ENCODE results near the gene ADAM8. TPM values are rescaled to one million over a fixed set of nuclear protein-coding genes. Genes with fewer than 3 reads are reported as not detected.

ADAM8 gene
- polyA plus RNA-seq, 1 experiment: 0.77 TPM

- no peak overlapping the region for H3K4me3 ChIP-seq (ENCODE audit: low read depth, low read length)
- ChIA-PET POLR2A (no interaction called here), CTCF (no interaction called here)
- no peaks in the 10 kb centered on the region for H3K36me3 ChIP-seq (ENCODE audit: control insufficient read depth, insufficient read depth, low read length)
- no peak for TF ChIP-seq CTCF (IDR thresholded peaks at IDR 0.05; ENCODE audit: insufficient read depth, low read depth, low read length)
- no peak for DNase-seq (ENCODE audit: low read depth)
- peaks cover 27% of the 10 kb centered on the region for H3K27me3 ChIP-seq (ENCODE audit: control insufficient read depth, insufficient read depth, low read length)
Observed at GRCh38 chr10:133231946-133232574, 44.6 kb downstream of the ADAM8 start.

- no peak overlapping the region for H3K4me3 ChIP-seq (ENCODE audit: low read depth, low read length)
- TF ChIP-seq CTCF (IDR thresholded peaks at IDR 0.05; ENCODE audit: insufficient read depth, low read depth, low read length): no peak
- CTCF ChIA-PET: no interaction called here
- no peaks in the 10 kb centered on the region for H3K36me3 ChIP-seq (ENCODE audit: control insufficient read depth, insufficient read depth, low read length)
- no peak for DNase-seq (ENCODE audit: low read depth)
- POLR2A ChIA-PET: no interaction called here
- H3K27me3 ChIP-seq (ENCODE audit: control insufficient read depth, insufficient read depth, low read length): peaks cover 28% of the 10 kb centered on the region
Observed at GRCh38 chr10:133231244-133231945, 45.3 kb downstream of the ADAM8 start.

GRCh38 chr10:133230387-133231195 is 46.1 kb downstream of the ADAM8 start:
- POLR2A ChIA-PET: no interaction called here
- peaks cover 24% of the 10 kb centered on the region for H3K27me3 ChIP-seq (ENCODE audit: control insufficient read depth, insufficient read depth, low read length)

GRCh38 chr10:133230044-133230361 is 46.7 kb downstream of the ADAM8 start, which contains the start of gene UTF1:
Gene UTF1 (plus strand): TSS chr10:133230217. CDS start chr10:133230289, 72 bp downstream.
- peaks cover 24% of the 10 kb centered on the region for H3K27me3 ChIP-seq (ENCODE audit: control insufficient read depth, insufficient read depth, low read length)
- ChIA-PET CTCF (no interaction called here), POLR2A (no interaction called here)
- no peaks in the 10 kb centered on the region for H3K36me3 ChIP-seq (ENCODE audit: control insufficient read depth, insufficient read depth, low read length)
- H3K4me3 ChIP-seq (ENCODE audit: low read depth, low read length): no peak within 1 kb of the TSS
- DNase-seq (ENCODE audit: low read depth): no peak
- TF ChIP-seq CTCF (IDR thresholded peaks at IDR 0.05; ENCODE audit: insufficient read depth, low read depth, low read length): no peak

More at GRCh38 chr10:133230387-133231195, 46.1 kb downstream of the ADAM8 start:
- no peak for TF ChIP-seq CTCF (IDR thresholded peaks at IDR 0.05; ENCODE audit: insufficient read depth, low read depth, low read length)
- no peak for DNase-seq (ENCODE audit: low read depth)
- CTCF ChIA-PET: no interaction called here
- H3K4me3 ChIP-seq (ENCODE audit: low read depth, low read length): no peak overlapping the region
- H3K36me3 ChIP-seq (ENCODE audit: control insufficient read depth, insufficient read depth, low read length): no peaks in the 10 kb centered on the region
